Measurements from ENCODE around the gene IGLL1.

DNA sequence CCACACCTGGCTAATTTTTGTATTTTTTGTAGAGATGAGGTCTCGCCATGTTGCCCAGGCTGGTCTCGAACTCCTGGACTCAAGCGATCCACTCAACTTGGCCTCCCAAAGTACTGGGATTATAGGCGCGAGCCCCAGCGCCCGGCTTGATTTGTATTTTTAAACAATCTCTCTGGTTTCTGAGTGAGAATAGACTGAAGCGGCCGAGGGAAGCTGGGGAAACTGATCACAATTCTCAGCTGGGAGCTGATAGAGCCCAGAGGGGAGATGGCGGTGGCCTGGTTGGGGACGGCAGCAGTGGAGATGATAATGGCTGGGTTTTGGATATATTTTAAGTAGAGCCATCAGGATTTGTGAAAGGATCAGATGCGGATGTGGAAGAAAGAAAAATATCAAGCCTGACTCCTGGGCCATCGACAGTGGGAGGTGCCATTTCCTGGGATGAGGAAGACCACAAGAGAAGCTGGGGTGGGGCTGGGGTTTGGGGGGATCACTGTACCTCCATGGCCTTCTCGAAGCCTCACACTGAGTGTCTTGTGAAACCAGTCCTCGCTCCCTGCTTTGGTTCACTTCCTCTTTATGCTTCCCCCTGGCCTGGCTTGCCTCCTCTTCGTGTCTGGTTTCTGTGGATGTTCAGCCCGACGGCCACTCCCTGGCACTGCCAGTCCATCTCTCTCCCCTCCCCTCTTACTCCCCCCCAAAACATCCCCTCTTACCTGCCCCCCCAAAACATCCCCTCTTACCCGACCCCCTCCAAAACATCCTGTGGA lies 51.9 kb downstream of the IGLL1 start:
- TF ChIP-seq EZH2 (IDR thresholded peaks at IDR 0.05; ENCODE audit: insufficient read depth, poor library complexity, severe bottlenecking) (no peak), EZH2phosphoT487 (IDR thresholded peaks at IDR 0.05; ENCODE audit: insufficient read depth, low read depth) (no peak)

All from GM23248 (cell line).